ENCODE data around the gene CFAP46.

CFAP46 gene

DNA sequence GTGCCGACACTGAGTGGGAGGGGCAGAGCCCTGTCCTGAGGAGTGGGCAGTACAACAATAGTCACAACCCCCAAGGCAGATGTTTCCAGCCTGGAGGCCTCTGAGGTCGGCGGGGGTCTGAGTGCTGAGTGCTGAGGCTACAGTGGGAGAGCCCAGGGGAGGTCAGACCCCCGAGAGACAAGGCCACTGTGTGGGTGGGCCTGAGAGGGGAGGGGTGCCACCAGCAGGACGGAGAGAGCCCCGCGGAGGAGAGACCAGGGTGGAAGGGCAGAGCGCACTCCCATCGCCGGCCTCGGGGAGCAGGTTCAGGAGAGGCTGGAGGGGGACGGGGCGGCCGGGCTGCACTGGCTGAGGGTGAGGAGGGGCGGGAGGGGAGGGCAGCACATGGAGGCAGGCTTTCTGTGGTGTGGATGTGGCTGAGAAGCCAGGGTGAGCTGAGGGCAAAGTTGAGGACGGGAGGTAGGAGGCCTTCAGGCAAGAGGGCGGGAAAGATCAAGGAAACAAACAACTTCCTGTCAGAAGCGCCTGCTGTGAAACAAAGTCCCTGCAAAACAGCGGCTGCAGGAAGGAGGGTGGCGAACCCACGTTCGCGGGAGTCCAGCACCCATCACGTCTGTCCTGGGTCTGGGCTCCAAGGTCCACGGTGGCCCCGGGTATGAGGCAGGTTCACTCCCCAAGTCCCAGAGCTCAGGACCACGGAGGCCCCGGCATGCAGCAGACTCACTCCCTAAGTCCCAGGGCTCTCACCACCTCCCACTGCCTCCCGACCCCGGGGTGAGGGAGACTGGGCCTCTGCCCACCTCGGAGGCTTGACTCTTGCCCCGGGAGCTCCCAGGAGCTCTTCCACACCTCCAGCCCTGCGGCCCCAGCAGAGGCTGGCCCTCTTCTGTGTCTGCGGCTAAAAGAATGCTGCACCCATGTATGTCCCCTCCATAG is 79.6 kb downstream of the CFAP46 start:
- peaks cover 42% of the 10 kb centered on the region for H3K27me3 ChIP-seq
- H3K27ac ChIP-seq: no peak overlapping the region
- no peaks in the 10 kb centered on the region for H3K4me1 ChIP-seq (ENCODE audit: control insufficient read depth in 1 of 2, insufficient read depth in 1 of 2, low read depth in 1 of 2, low read length in 1 of 2)
- TF ChIP-seq, protein P1, sequence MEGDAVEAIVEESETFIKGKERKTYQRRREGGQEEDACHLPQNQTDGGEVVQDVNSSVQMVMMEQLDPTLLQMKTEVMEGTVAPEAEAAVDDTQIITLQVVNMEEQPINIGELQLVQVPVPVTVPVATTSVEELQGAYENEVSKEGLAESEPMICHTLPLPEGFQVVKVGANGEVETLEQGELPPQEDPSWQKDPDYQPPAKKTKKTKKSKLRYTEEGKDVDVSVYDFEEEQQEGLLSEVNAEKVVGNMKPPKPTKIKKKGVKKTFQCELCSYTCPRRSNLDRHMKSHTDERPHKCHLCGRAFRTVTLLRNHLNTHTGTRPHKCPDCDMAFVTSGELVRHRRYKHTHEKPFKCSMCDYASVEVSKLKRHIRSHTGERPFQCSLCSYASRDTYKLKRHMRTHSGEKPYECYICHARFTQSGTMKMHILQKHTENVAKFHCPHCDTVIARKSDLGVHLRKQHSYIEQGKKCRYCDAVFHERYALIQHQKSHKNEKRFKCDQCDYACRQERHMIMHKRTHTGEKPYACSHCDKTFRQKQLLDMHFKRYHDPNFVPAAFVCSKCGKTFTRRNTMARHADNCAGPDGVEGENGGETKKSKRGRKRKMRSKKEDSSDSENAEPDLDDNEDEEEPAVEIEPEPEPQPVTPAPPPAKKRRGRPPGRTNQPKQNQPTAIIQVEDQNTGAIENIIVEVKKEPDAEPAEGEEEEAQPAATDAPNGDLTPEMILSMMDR (IDR thresholded peaks at IDR 0.05): no peak
- no peaks in the 10 kb centered on the region for H3K9me3 ChIP-seq
- no peaks in the 10 kb centered on the region for H3K36me3 ChIP-seq
- no peak overlapping the region for H3K4me3 ChIP-seq (ENCODE audit: low read depth in 1 of 2, low read length in 1 of 2)

DNA sequence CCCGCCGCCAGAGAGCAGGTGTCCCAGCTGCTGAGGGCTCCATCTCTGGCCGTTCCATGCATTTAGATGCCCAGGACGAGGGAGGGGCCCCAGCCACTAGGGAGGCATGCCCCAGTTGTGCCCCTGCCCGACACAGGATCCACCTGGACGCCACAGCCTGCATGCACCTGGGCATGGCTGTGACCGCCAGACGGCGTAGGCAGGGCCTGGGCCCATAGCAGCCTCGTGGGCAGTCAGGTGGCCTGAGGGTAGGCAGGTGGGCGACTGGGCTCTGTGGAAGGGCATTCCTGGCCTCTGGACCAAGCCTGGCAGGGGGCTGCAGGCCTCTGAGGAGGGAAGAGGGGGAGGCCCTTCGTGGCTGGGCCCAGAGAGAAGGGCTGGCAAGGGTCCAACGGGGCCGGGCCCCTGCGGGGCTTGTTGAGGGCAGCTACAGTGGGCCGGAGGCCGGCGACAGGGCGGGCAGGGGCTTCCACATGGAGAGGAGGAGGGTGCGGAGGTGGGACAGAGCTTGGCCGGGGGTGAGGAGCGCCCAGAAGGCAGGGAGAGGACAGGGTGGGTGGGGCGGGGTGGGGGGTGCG is 80.4 kb downstream of the CFAP46 start:
- no peak overlapping the region for H3K27ac ChIP-seq
- H3K9me3 ChIP-seq: no peaks in the 10 kb centered on the region
- no peaks in the 10 kb centered on the region for H3K4me1 ChIP-seq (ENCODE audit: control insufficient read depth in 1 of 2, insufficient read depth in 1 of 2, low read depth in 1 of 2, low read length in 1 of 2)
- peaks cover 42% of the 10 kb centered on the region for H3K27me3 ChIP-seq
- no peaks in the 10 kb centered on the region for H3K36me3 ChIP-seq
- H3K4me3 ChIP-seq (ENCODE audit: low read depth in 1 of 2, low read length in 1 of 2): no peak overlapping the region
- TF ChIP-seq, protein P1 (IDR thresholded peaks at IDR 0.05): no peak

DNA sequence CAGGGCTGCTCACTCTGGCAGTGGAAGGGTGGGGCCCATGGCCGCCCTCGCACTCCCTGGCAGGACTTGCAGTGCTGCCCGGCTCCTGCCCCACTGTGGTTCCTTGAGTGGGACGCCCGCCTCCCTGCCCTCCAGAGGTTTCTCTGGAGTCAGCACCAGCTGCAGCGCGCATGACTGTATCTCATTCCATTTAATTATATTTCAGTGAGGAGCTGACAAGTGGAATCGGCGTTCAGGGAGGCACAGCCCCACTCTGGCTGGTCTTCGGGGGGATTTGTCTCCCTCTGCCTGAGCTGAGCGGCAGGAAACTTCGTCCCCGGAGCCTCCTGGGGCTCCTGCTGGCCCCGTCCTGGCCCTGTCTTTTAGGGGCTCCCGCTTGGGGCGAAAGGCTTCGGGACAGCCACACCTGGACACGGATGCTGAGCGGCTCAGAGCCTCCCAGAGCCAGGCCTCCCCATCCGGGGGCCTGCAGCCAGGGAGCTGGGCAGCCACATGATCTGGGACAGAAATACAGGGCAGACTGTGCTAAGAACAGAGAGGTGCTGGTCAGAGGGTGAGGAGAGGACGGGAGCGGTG is 81.2 kb downstream of the CFAP46 start:
- Histone ChIP-seq H3K4me1 (ENCODE audit: control insufficient read depth in 1 of 2, insufficient read depth in 1 of 2, low read depth in 1 of 2, low read length in 1 of 2) (no peaks in the 10 kb centered on the region), H3K27me3 (peaks cover 42% of the 10 kb centered on the region), H3K36me3 (no peaks in the 10 kb centered on the region), H3K9me3 (no peaks in the 10 kb centered on the region), H3K27ac (no peak overlapping the region), H3K4me3 (ENCODE audit: low read depth in 1 of 2, low read length in 1 of 2) (no peak overlapping the region)
- TF ChIP-seq, protein P1 (IDR thresholded peaks at IDR 0.05): no peak

DNA sequence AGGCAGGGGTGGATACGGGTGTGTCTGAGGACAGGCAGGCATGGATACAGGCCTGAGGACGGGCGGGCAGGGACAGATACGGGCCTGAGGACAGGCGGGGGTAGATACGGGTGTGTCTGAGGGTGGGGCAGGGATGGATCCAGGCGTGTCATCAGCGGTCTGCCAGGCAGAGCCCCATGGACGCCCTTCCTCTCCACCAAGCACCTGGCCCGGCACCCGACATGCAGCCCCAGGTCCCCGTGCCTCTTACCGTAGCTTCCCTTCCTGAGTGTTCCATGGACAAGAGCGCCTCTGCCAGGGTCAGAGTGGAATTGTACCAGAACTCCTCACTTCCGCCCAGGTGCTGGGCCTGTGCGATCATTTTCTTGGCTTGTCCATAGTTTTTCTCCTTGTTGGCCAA is 81.8 kb downstream of the CFAP46 start:
- no peaks in the 10 kb centered on the region for H3K4me1 ChIP-seq (ENCODE audit: control insufficient read depth in 1 of 2, insufficient read depth in 1 of 2, low read depth in 1 of 2, low read length in 1 of 2)
- no peak overlapping the region for H3K4me3 ChIP-seq (ENCODE audit: low read depth in 1 of 2, low read length in 1 of 2)
- no peaks in the 10 kb centered on the region for H3K36me3 ChIP-seq
- H3K9me3 ChIP-seq: no peaks in the 10 kb centered on the region
- TF ChIP-seq, protein P1 (IDR thresholded peaks at IDR 0.05): no peak
- peaks cover 48% of the 10 kb centered on the region for H3K27me3 ChIP-seq
- H3K27ac ChIP-seq: no peak overlapping the region

DNA sequence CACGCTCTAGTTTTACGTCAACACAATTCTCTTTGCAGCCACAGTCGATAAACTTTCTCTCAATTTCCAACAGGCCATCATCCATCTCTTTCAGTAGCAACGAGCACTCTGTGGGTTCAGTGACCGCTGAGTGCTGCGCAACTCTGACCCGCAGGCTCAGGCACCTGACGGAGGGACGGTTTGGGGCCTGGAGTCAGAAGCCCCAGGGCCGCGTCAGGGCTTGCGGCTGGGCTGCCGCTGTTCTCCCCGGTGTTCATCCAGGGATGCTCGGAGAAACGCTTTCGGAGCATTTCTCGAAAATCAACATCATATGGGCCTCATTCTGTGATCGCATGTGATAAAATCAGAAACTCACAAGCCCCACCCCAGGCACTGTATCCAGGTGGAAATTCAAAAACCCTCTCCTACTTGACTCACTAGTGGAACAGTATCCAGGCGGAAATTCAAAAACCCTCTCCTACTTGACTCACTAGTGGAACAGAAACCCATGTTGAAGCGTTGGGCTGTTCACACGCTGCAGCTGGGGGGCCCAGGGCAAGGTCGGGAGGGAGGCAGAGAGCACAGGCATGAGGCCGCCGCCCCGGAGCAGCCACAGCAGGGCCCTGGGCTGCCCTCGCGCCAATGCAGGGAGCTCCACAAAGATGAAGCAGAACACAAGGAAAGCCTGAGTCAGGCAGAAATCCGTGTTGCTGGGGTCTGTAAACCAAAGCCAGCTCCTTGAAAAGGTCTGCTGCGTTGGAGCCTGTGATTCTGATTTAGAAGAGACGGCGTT is 83.1 kb downstream of the CFAP46 start:
- TF ChIP-seq, protein P1 (IDR thresholded peaks at IDR 0.05): no peak
- H3K36me3 ChIP-seq: no peaks in the 10 kb centered on the region
- peaks cover 42% of the 10 kb centered on the region for H3K27me3 ChIP-seq
- no peaks in the 10 kb centered on the region for H3K4me1 ChIP-seq (ENCODE audit: control insufficient read depth in 1 of 2, insufficient read depth in 1 of 2, low read depth in 1 of 2, low read length in 1 of 2)
- H3K4me3 ChIP-seq (ENCODE audit: low read depth in 1 of 2, low read length in 1 of 2): no peak overlapping the region
- H3K9me3 ChIP-seq: no peaks in the 10 kb centered on the region
- H3K27ac ChIP-seq: no peak overlapping the region

Data from neutrophil (primary cell).